ENCODE results near the gene SPECC1L.
"Not testable (repeated sequence)": the region's sequence is repeated elsewhere in the genome, so short reads cannot be mapped to it uniquely, and the experiment has no call there.

SPECC1L gene

DNA sequence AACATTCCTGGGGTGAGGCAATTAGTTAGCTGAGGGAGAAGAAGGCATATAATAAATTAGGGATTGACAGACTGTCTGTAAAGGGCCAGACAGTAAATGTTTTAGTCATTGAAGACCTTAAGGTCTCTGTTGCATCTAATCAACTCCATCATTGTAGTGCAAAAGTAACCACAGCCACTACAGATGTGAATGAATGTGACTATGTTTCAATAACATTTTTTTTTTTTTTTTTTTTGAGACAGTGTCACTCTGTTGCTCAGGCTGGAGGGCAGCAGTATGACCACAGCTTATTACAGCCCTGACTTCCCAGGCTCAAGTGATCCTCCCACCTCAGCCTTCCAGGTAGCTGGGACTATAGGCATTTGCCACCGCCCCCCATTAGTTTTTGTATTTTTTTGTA lies 9.7 kb downstream of the SPECC1L start:
- H3K4me3 ChIP-seq; H3K36me3 ChIP-seq; DNase-seq; H3K9me3 ChIP-seq; intact Hi-C loops (cut with DNase I; ENCODE audit: low total_unique reads); H3K27me3 ChIP-seq; H3K27ac ChIP-seq: not testable (repeated sequence)
- H3K4me1 ChIP-seq = peaks cover 0 to 45% (median 12%) of the 10 kb centered on the region in 4 donors

DNA sequence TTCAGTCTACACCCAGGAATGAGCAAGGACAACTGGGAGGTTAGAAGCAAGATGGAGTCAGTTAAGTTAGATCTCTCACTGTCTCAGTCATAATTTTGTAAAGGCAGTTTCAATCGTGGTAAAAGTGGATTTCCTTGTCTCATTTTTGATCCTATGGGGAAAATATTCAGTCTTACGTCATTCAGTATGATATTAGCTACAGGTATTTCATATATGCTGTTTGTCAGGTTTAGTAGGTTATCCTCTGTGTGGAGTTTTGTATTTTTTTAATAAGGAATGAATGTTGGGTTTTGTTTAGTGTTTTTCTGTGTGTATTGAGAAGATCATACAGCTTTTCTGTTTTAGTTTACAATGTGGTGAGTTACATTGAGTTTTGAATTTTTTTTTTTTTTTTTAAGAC lies 11.8 kb downstream of the SPECC1L start:
- H3K4me1 ChIP-seq = peaks cover 4 to 58% (median 20%) of the 10 kb centered on the region in 4 donors

DNA sequence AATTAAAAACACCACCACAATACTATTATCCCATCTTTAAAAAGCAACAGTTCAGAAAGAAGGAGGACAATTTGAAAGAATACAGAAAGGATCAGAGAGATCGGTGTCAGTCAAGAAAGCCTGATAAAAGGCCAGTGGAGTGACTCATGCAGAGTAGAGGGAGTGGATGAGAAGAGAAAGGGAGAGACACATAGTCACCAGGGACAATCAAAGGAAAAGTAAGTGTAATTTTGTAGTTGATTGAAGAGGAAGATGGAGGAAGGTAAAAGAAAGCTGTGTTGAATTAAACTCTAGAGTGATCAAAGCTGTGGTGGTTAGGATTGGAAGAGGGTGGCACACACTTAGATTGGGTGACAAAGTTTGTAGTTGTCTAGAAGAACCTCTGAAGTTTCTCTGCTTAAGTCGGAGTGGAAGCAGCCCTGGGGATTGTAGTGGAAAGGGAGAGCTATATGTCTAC lies 14.1 kb downstream of the SPECC1L start:
- Histone ChIP-seq H3K4me1 (peaks cover 4 to 80% (median 34%) of the 10 kb centered on the region in 4 donors), H3K27ac (peak overlapping the region in 1 of 2 donors; percentile 18), H3K9me3 (no peaks in the 10 kb centered on the region), H3K36me3 (no peaks in the 10 kb centered on the region), H3K4me3 (no peak overlapping the region), H3K27me3 (no peaks in the 10 kb centered on the region)
- intact Hi-C loops (cut with DNase I; ENCODE audit: low total_unique reads) = no loop called here
- no peak for DNase-seq
- TF ChIP-seq, protein P1, sequence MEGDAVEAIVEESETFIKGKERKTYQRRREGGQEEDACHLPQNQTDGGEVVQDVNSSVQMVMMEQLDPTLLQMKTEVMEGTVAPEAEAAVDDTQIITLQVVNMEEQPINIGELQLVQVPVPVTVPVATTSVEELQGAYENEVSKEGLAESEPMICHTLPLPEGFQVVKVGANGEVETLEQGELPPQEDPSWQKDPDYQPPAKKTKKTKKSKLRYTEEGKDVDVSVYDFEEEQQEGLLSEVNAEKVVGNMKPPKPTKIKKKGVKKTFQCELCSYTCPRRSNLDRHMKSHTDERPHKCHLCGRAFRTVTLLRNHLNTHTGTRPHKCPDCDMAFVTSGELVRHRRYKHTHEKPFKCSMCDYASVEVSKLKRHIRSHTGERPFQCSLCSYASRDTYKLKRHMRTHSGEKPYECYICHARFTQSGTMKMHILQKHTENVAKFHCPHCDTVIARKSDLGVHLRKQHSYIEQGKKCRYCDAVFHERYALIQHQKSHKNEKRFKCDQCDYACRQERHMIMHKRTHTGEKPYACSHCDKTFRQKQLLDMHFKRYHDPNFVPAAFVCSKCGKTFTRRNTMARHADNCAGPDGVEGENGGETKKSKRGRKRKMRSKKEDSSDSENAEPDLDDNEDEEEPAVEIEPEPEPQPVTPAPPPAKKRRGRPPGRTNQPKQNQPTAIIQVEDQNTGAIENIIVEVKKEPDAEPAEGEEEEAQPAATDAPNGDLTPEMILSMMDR (IDR thresholded peaks at IDR 0.05) = no peak

More for the DNA sequence above, 11.8 kb downstream of the SPECC1L start:
- intact Hi-C loops (cut with DNase I; ENCODE audit: low total_unique reads) = no loop called here
- no peaks in the 10 kb centered on the region for H3K9me3 ChIP-seq
- H3K27me3 ChIP-seq = no peaks in the 10 kb centered on the region
- no peaks in the 10 kb centered on the region for H3K36me3 ChIP-seq
- no peak overlapping the region for H3K4me3 ChIP-seq
- DNase-seq = no peak
- TF ChIP-seq, protein P1 (IDR thresholded peaks at IDR 0.05) = no peak
- no peak overlapping the region for H3K27ac ChIP-seq

DNA sequence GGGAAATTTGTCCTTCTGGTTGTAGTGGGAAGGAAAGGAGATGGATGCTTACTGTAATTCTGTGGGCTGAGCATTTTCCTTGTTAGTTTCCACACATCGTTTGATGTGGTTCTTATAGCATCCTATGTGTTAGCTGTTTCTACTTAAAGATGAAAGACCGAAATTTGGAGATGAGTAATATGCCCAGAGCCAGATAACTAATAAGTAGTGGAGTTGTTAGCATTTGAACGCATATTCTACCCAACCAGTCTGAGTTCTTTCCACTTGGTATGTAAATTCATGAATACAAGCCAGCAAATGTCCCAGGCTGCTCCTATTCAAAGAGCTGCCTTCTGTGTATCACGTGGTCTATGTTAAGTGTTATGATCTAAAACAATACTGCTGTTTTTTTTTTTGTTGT lies 14.6 kb downstream of the SPECC1L start:
- TF ChIP-seq, protein P1 (IDR thresholded peaks at IDR 0.05) = no peak
- Histone ChIP-seq H3K27me3 (no peaks in the 10 kb centered on the region), H3K36me3 (no peaks in the 10 kb centered on the region), H3K4me3 (no peak overlapping the region), H3K4me1 (peaks cover 4 to 85% (median 38%) of the 10 kb centered on the region in 4 donors), H3K27ac (peak overlapping the region in 1 of 2 donors; percentile 18), H3K9me3 (no peaks in the 10 kb centered on the region)
- DNase-seq = no peak
- intact Hi-C loops (cut with DNase I; ENCODE audit: low total_unique reads) = no loop called here

DNA sequence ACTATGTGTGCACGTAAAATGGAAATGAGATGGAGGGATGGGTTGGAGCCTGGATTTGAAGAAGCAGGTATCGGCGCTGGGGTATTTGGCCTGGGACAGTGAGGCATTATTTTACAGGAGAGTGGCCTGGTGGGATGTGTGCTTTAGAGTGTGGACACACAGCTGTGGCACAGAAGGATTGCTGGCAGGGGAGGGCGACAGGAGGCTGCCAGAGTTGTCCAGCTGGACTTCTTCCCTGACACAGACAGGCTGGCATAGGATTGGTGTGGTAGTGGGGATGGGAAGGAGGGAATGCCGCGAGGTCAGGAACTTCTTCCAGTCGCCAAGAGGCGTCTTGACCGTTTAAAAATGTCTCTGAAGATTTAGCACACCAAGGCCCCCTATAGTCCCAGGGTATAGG lies 16.6 kb downstream of the SPECC1L start:
- intact Hi-C loops (cut with DNase I; ENCODE audit: low total_unique reads) = not testable (repeated sequence)
- peak overlapping the region; percentile 61 to 65 for H3K27ac ChIP-seq

DNA sequence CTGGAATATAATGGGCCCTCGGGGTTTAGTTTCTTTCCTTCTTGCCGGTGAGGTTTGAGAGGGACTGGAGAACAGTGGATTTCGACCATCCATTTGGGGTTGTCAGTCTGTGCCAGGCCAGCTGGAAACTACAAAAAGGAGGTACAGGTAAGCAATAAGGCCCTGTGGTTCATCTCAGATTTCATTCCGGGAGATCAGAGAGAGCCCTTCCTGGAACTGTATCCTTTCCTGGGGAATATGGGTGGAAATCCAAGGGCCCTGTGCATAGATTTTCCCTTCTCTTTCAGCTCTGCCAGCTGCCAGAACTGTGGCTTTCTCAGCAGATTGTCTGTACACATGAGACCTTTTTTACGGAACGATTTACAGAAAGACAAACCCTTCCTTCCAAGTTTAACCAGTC lies 17.2 kb downstream of the SPECC1L start:
- intact Hi-C loops (cut with DNase I; ENCODE audit: low total_unique reads); DNase-seq: not testable (repeated sequence)

More for the DNA sequence above, 16.6 kb downstream of the SPECC1L start:
- H3K36me3 ChIP-seq, H3K27me3 ChIP-seq, H3K4me3 ChIP-seq, DNase-seq, H3K9me3 ChIP-seq: not testable (repeated sequence)
- H3K4me1 ChIP-seq = peaks cover 4 to 90% (median 53%) of the 10 kb centered on the region in 4 donors

DNA sequence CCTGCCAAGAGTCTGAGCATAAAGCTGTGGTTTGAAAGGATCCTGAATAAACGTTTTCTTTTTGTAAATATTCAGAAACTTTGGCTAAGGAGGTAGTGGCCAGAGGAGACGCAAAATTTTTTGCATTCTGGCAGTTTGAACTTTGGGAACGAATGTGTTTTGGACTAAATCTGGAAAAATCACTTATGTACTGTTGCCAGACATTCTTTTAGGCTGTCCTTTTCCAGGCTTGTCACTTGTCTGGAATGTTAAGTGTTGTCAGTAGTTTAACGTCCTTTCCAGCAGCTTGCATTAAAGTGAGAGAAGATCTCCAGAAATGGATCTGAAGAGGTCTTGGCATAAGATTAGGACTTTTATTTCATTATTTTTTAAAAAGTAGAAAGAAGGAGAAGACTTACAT lies 18.5 kb downstream of the SPECC1L start:
- Histone ChIP-seq H3K4me1 (peaks cover 4 to 92% (median 54%) of the 10 kb centered on the region in 4 donors), H3K27ac (peak overlapping the region; percentile 61 to 65), H3K9me3 (no peaks in the 10 kb centered on the region), H3K36me3 (no peaks in the 10 kb centered on the region), H3K4me3 (peak overlapping the region in 1 of 2 donors; percentile 1), H3K27me3 (no peaks in the 10 kb centered on the region)
- TF ChIP-seq, protein P1 (IDR thresholded peaks at IDR 0.05) = no peak
- intact Hi-C loops (cut with DNase I; ENCODE audit: low total_unique reads) = no loop called here
- no peak for DNase-seq

More for the DNA sequence above, 17.2 kb downstream of the SPECC1L start:
- not testable (repeated sequence) for H3K4me3 ChIP-seq, H3K36me3 ChIP-seq, H3K9me3 ChIP-seq, H3K27me3 ChIP-seq
- Histone ChIP-seq H3K27ac (peak overlapping the region; percentile 61 to 65), H3K4me1 (peaks cover 4 to 95% (median 52%) of the 10 kb centered on the region in 4 donors)
